SJCRH30 (cell line): Measurements from ENCODE around the gene AGAP3. TPM values are rescaled to one million over a fixed set of nuclear protein-coding genes. Genes with fewer than 3 reads are reported as not detected.
A peak's percentile ranks its signal among the peaks of the same experiment; 100 is the strongest.

Source experiments
- DNase-seq, 2 experiments: peaks; one replicate each; pipeline ENCODE4 v3.0.0-alpha.2; 2015 to 2020
- H3K27ac ChIP-seq: fragments of 250-450 bp; sonication (Bioruptor Pico); 2 replicates; pipeline ENCODE4 v1.5.1; 2020; ENCODE audit warnings: mild to moderate bottlenecking, moderate library complexity
- H3K27me3 ChIP-seq: fragments of 250-450 bp; sonication (Bioruptor Pico); 2 replicates; pipeline ENCODE4 v1.5.1; 2020; ENCODE audit warnings: mild to moderate bottlenecking, moderate library complexity
- H3K36me3 ChIP-seq: fragments of 250-450 bp; sonication (Bioruptor Pico); 2 replicates; pipeline ENCODE4 v1.5.1; 2020; ENCODE audit warnings: mild to moderate bottlenecking, moderate library complexity
- H3K4me1 ChIP-seq: fragments of 250-450 bp; sonication (Bioruptor Pico); 2 replicates; pipeline ENCODE4 v1.5.1; 2020; ENCODE audit warnings: mild to moderate bottlenecking, moderate library complexity
- H3K4me3 ChIP-seq: fragments of 250-450 bp; sonication (Bioruptor Pico); 2 replicates; pipeline ENCODE4 v1.5.1; 2020; ENCODE audit warnings: mild to moderate bottlenecking, moderate library complexity
- H3K9me3 ChIP-seq: fragments of 250-450 bp; sonication (Bioruptor Pico); replicated peaks from 2 replicates; pipeline ENCODE4 v1.5.1; 2020; ENCODE audit warnings: mild to moderate bottlenecking, moderate library complexity
- total RNA-seq: library from RNA; depleted of rRNA; stranded (reverse); fragments of >200 nt; shearing (Covaris generic); gene quantifications from 2 replicates; pipeline ENCODE4 v1.2.3, GENCODE V29; 2014

Gene AGAP3
- total RNA-seq, 1 experiment from 2014 or later, result 59.7 TPM

DNA sequence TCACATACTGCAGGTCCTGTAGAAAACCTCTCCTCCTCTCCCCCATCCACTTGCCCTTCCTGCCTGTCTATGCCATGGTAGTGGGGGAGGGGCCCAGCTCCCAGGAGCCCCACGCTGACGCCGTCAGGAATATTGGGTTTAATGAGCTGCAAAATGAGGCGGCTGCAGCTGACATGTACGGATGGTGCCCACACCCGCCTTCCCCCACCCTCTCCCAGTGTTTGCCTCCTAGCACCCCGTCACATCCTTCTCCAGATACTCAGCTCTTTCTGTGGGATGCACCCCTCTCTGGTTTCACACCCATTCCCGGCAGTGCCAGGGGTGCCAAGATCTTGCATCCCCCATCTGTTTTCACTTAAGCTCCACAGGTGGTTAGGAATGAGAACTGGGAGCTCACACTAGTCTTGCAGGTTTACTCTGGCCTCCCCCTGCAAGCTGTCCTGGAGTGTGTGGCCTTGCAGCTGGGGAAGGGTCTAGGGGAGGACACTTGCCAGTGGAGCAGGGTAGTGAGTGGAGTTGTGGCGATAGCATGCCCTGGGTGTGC lies 55.1 kb downstream of the AGAP3 start:
- H3K9me3 ChIP-seq, result no peaks in the 10 kb centered on the region
- H3K36me3 ChIP-seq, result peaks cover 18% of the 10 kb centered on the region
- no peak overlapping the region for H3K27ac ChIP-seq
- no peaks in the 10 kb centered on the region for H3K4me1 ChIP-seq
- H3K4me3 ChIP-seq, result no peak overlapping the region
- no peaks in the 10 kb centered on the region for H3K27me3 ChIP-seq
- no peak for DNase-seq

DNA sequence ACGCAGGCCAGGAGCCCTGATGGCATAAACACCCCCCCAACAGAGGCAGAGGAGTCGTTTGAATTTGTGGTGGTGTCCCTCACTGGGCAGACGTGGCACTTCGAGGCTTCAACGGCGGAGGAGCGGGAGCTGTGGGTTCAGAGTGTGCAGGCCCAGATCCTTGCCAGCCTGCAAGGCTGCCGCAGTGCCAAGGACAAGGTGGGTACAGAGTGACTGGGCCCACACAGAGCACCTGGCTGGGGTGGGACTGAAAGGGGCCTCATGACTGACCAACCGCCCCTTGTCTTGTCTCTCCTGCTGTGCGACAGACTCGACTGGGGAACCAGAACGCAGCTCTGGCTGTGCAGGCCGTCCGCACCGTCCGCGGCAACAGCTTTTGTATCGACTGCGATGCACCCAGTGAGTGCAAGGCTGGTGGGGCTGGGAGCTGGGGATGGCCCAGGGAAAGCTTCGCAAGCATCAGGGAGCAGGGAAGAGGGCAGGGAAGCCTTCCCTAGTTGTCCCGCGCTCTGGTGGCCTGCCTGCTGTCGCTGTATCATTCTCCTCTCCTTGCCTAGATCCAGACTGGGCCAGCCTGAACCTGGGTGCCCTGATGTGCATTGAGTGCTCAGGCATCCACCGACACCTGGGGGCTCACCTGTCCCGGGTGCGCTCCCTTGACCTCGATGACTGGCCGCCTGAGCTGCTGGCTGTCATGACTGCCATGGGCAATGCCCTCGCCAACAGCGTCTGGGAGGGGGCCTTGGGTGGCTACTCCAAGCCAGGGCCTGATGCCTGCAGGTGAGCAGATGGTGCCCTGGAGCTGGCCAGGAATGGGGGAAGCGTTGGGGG lies 55.8 kb downstream of the AGAP3 start:
- H3K27me3 ChIP-seq, result no peaks in the 10 kb centered on the region
- DNase-seq, result no peak
- H3K4me3 ChIP-seq, result no peak overlapping the region
- H3K4me1 ChIP-seq, result no peaks in the 10 kb centered on the region
- no peaks in the 10 kb centered on the region for H3K9me3 ChIP-seq
- H3K27ac ChIP-seq, result no peak overlapping the region
- peaks cover 18% of the 10 kb centered on the region for H3K36me3 ChIP-seq

DNA sequence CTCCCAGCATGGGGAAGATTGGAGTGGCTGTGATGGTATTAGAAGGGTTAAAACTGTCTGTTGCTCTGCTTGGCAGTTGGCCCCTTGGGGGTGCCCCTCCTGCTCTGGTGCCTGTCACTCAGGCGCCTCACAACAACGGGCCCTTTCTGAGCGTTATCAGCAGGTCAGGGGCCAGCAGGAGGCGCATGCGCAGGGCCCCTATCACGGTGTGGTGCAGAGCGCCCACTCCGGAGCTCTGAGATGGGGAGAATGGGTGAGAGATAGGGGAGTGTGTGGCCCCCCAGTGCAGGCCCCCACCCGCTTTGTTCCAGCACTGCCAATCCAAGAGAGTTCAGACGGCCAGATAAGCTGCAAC lies 56.4 kb downstream of the AGAP3 start:
- H3K27me3 ChIP-seq, result no peaks in the 10 kb centered on the region
- no peak for DNase-seq
- no peak overlapping the region for H3K4me3 ChIP-seq
- H3K4me1 ChIP-seq, result no peaks in the 10 kb centered on the region
- peaks cover 15% of the 10 kb centered on the region for H3K36me3 ChIP-seq
- H3K27ac ChIP-seq, result no peak overlapping the region
- no peaks in the 10 kb centered on the region for H3K9me3 ChIP-seq

DNA sequence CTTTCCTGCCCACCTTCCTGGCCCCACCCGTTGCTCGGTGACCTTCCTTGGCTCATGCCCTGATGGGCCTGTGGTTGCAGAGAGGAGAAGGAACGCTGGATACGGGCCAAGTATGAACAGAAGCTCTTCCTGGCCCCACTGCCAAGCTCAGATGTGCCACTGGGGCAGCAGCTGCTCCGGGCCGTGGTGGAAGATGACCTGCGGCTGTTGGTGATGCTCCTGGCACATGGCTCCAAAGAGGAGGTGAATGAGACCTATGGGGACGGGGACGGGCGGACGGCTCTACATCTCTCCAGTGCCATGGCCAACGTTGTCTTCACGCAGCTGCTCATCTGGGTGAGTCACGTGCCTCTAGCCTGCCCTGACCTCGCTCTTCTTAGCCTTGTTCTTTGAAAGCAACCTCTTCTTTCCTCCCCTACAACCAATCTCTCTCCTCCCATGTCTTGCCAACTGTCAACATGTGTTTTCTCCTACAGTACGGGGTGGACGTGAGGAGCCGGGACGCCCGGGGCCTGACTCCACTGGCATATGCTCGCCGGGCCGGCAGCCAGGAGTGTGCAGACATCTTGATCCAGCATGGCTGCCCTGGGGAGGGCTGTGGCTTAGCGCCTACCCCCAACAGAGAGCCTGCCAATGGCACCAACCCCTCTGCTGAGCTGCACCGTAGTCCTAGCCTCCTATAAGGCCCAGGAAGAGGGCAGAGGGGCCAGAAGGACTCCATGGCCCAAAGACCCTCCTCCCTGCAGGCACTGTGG lies 57.2 kb downstream of the AGAP3 start:
- DNase-seq, result peak in 1 of 2 experiments; percentile 40
- Histone ChIP-seq H3K4me3 (no peak overlapping the region), H3K4me1 (no peaks in the 10 kb centered on the region), H3K27me3 (no peaks in the 10 kb centered on the region), H3K27ac (no peak overlapping the region), H3K9me3 (no peaks in the 10 kb centered on the region), H3K36me3 (peaks cover 15% of the 10 kb centered on the region)

DNA sequence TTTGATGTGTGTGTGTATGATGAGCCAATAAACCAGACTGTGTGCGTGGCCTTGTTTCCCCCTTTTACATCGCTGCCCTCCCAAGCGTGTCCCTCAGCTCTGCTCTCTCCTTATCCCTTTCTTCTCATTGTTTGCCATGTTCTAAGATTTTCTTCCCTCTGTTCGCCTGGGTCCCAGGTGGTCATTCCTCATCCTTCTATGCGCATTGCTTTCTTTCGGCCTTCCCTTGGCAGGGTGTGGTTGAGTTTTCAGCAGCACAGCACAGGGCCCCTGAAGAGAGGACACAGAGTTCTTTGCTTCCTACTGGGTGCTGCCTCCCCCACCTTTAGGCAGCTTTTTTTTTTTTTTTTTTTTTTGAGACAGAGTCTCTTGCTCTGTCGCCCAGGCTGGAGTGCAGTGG lies 58.1 kb downstream of the AGAP3 start:
- Histone ChIP-seq H3K27me3 (no peaks in the 10 kb centered on the region), H3K9me3 (no peaks in the 10 kb centered on the region), H3K4me3 (no peak overlapping the region), H3K4me1 (peaks cover 1% of the 10 kb centered on the region), H3K27ac (no peak overlapping the region), H3K36me3 (peaks cover 15% of the 10 kb centered on the region)
- DNase-seq, result no peak

DNA sequence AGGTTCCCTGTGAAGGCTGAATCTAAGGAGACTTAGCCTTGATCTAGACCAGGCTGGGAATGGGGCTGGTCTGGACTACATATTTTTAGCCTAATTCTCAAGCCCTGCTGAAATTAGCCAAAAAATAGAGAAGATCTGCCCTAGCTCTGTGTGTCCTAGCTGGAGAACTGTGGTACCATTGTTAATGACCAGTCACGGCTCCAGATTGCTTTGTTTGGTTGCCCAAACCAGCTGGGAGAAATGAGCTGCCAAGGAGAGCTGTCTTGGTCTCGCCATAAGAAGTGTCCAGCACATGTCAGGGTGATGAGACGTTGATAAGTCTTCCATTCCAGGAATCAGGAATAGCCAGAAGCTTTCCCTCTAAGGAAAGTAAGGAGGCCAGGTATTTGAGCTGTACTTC lies 60.5 kb downstream of the AGAP3 start:
- no peaks in the 10 kb centered on the region for H3K9me3 ChIP-seq
- peaks cover 9% of the 10 kb centered on the region for H3K4me1 ChIP-seq
- peaks cover 11% of the 10 kb centered on the region for H3K36me3 ChIP-seq
- H3K4me3 ChIP-seq, result no peak overlapping the region
- H3K27ac ChIP-seq, result no peak overlapping the region
- no peak for DNase-seq
- H3K27me3 ChIP-seq, result no peaks in the 10 kb centered on the region; the same call in 1 of the 2 replicates

DNA sequence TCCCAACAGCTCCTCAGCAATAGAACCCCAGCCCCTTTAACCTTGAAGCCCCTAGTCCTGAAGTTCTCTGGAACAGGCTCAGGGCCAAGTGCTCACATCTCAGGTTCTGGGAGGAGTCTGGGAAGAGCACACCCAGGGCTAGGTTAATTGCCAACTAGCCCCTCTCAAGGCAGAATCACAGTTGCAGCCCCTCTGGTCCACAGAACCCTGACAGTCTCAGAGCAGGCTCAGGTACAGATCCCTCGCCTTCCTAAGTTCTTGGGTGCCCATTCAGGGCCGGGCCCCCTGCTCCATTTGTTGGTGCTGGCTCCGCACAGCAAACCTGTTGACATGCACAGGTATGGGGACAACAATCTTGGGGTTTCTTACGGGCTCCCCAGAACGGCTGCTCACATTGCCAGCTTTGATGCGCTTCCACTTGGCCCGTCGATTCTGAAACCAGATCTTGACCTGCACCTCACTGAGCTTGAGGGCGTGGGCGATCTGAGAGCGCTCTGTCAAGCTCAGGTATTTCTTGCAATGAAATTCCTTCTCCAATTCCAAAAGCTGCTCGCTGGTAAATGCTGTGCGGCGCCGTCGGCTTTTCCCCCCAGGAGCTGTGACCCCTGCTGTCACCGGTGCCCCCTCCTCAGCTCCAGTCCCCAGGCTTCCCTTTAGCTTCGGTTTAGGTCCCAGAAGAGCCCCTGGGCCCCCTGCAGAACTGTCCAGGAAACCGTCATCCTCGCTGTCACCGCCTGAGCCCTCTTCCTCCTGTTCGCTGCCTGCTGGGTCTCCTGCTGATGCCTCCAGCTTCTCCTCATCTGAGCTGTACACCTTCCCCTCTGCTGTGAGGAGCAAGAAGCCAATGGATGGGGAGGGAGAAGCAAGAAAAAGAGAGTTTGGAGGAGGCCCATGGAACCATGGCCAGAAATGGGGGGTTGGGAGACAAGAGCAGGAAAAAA lies 62.3 kb downstream of the AGAP3 start:
- Histone ChIP-seq H3K9me3 (no peaks in the 10 kb centered on the region), H3K4me1 (peaks cover 9% of the 10 kb centered on the region), H3K36me3 (peaks cover 8% of the 10 kb centered on the region), H3K4me3 (no peak overlapping the region), H3K27ac (no peak overlapping the region), H3K27me3 (no peaks in the 10 kb centered on the region; the same call in 1 of the 2 replicates)
- DNase-seq, result no peak

DNA sequence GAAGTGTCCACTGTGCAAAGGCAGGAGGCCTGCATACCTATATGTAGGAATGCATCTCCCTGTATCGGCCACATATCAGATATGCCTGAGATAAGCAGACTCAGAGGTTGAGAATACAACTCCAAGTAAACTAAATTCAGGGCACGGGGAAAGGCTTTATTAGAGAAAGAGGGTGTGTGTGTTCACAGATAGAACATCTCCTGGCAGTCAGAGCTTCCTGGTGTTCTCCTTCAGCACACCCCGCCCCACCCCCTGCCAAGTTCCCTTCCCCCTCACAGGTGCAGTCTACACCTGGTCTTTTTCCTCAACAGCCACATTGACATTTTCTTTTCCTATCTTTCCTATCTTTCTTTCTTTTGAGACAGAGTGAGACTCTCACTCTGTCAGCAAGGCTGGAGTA lies 64.1 kb downstream of the AGAP3 start:
- no peak overlapping the region for H3K4me3 ChIP-seq
- H3K36me3 ChIP-seq, result no peaks in the 10 kb centered on the region
- no peaks in the 10 kb centered on the region for H3K9me3 ChIP-seq
- H3K4me1 ChIP-seq, result peaks cover 9% of the 10 kb centered on the region
- no peak overlapping the region for H3K27ac ChIP-seq
- DNase-seq, result no peak
- H3K27me3 ChIP-seq, result no peaks in the 10 kb centered on the region; the same call in 1 of the 2 replicates

DNA sequence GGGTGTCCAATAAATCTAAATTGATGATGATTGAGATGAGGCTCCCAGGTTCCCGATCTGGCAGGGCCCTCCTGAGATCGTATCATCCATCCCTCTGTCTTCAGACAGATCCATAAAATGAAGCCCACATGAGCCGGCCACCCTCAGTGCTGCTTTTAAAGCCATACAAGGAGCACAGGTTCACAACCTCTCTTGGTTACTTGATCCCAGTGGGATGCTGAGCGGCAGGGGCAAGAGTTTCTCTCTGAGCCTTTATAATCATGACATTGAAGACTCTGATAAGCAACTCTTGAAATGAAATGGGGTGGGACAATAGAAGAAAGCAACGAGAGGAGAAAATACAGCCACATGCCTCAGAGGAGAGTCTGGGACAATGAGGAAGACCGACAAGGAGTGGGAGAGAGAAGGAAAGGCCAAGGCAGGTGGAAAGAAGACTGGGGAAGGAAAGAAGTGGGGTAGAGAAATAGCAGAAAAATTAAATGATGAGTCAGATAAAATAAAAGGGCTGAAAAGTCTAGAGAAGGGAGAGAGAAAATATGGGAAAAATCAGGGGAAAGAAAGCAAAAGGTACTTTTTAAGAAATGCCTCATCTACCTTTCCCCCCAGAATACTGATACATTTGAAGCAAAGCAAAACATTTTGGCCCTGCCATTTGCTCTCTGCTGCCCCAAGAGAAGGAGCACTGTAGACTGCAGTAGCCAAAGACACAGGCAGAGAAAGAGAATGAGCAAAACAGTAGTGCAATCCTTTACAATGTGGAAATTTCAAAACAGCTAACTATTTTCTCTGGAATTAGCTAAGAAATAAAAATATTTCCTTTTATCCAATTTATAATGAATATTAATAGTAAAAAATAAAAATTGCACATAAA lies 66.6 kb downstream of the AGAP3 start:
- Histone ChIP-seq H3K27me3 (peaks cover 8% of the 10 kb centered on the region), H3K9me3 (no peaks in the 10 kb centered on the region), H3K27ac (no peak overlapping the region), H3K4me3 (no peak overlapping the region), H3K36me3 (no peaks in the 10 kb centered on the region), H3K4me1 (peaks cover 9% of the 10 kb centered on the region)
- DNase-seq, result no peak

DNA sequence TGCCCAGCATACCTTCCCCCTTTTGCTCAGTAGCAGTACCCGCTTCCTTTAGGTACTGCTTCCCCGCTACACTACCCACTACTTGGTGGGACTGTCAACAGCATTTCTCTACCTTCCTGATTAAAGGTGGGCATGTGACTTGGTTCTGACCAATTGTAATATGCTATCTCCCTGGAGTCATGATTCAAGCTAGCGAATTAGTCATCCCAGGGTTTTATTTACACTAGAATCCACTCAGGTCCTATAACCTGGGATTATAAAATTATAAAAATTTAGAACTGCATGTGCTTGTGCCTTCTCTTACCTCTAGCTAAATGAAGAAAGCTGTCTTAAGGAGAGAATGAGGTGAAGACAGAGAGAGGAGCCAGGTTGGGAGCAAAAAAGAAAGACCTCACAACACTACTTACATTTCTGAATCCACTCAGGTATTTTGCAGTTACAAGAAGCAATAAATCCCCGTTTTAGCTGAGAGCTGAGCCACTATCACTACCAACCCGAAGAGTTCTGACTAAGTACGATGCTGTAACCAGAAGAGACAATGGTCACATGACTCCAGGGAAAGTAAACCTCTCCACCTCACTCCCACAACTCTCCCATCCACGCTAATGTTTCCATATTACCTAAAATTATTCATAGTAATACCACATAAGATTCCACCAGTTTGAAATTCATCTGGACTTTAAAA lies 71.5 kb downstream of the AGAP3 start:
- no peaks in the 10 kb centered on the region for H3K9me3 ChIP-seq
- DNase-seq, result no peak
- H3K27me3 ChIP-seq, result peaks cover 8% of the 10 kb centered on the region
- H3K27ac ChIP-seq, result no peak overlapping the region
- H3K4me1 ChIP-seq, result no peaks in the 10 kb centered on the region
- H3K36me3 ChIP-seq, result no peaks in the 10 kb centered on the region
- H3K4me3 ChIP-seq, result no peak overlapping the region

DNA sequence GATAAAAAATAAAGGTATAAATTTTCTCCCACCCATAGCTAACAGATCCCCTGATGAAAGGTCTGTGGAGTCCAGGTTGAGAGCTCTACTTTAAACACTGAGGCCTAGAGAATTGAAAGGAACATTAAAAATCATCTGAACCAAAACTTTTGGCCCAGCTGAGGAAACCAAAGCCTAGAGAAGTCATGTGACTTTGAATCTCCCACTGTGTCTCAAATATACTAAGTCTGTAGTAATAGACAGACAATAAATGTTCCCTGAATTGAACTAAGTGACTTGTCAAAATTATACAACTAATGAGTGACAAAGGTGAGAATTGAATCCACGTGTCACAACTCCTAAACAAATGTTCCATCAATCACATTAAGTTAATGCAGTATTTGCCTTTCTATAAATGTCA lies 75.5 kb downstream of the AGAP3 start:
- H3K4me3 ChIP-seq, result no peak overlapping the region
- peaks cover 23% of the 10 kb centered on the region for H3K27me3 ChIP-seq
- DNase-seq, result no peak

DNA sequence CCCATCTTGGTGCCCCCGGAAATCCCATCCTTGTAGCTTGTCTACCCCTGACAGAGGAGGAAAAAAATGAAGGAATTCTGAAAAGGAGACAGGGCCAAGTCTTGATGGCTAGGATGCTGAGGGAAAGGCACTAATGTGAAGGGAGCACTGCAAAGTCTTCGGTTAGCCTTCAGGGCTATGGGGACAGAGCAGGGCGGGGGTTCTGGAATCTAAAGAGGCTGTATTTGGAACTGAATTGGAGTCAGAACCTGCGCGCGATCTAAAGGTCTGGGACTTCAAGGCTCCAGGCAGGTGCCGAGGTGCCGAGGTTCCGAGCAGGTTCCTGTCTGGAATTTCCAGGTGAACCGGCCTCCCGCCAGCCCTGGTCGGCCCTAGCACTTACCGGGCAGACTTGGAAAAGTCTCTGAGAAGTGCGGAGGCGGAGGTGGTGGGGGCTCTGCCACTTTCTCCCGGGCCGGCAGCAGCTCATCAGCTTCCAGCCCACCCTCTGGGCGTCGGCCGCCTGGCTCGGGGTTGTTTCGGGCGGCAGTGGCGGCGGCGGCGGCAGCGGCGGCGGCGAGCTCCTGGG lies 80.4 kb downstream of the AGAP3 start:
- no peaks in the 10 kb centered on the region for H3K4me1 ChIP-seq
- H3K9me3 ChIP-seq, result no peaks in the 10 kb centered on the region
- H3K27me3 ChIP-seq, result peaks cover 39% of the 10 kb centered on the region
- DNase-seq, result no peak
- no peak overlapping the region for H3K27ac ChIP-seq
- H3K36me3 ChIP-seq, result no peaks in the 10 kb centered on the region
- peak overlapping the region; percentile 57 for H3K4me3 ChIP-seq

More for the DNA sequence above, 75.5 kb downstream of the AGAP3 start:
- H3K36me3 ChIP-seq, result no peaks in the 10 kb centered on the region
- no peak overlapping the region for H3K27ac ChIP-seq
- no peaks in the 10 kb centered on the region for H3K9me3 ChIP-seq
- H3K4me1 ChIP-seq, result no peaks in the 10 kb centered on the region
